A673 (cell line): ENCODE results near the gene MT2A.

ENCODE experiments used
- EZH2 ChIP-seq: fragments of 200-600 bp; sonication (generic); IDR thresholded peaks from 2 replicates; pipeline ENCODE4 v1.6.1; 2017; ENCODE audit warnings: borderline replicate concordance, low read depth, mild to moderate bottlenecking, mixed read lengths, antibody characterized with exemption, low read length; ENCODE audit not compliant: poor library complexity, severe bottlenecking
- TF ChIP-seq, protein P1 (sequence below): fragments of 300-800, 200-600 bp; sonication (generic); conservative IDR thresholded peaks from 2 replicates; pipeline ENCODE4 v1.5.1; 2017; ENCODE audit warnings: low read depth, mild to moderate bottlenecking, antibody characterized with exemption, low read length, moderate library complexity, mixed read lengths

DNA sequence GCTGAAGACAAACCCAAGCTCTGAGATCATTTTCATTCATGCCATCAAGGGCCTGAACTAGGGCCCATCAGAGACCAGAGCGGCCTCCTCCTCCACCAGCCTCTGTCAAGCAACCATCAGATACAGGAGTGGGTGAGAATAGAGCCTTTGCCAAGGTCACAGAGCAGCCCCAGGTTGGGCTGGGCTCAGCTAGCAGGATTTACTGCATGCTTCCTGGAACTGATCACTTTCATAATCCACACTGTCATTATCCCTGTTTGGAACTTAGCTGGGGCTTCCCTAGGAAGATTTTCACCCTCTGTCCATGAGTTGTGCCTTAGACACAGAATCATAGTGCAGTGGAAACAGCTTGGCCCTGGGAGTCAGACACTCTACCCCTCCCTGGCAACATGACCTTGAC, 38.4 kb upstream of the MT2A start:
- TF ChIP-seq, protein P1, sequence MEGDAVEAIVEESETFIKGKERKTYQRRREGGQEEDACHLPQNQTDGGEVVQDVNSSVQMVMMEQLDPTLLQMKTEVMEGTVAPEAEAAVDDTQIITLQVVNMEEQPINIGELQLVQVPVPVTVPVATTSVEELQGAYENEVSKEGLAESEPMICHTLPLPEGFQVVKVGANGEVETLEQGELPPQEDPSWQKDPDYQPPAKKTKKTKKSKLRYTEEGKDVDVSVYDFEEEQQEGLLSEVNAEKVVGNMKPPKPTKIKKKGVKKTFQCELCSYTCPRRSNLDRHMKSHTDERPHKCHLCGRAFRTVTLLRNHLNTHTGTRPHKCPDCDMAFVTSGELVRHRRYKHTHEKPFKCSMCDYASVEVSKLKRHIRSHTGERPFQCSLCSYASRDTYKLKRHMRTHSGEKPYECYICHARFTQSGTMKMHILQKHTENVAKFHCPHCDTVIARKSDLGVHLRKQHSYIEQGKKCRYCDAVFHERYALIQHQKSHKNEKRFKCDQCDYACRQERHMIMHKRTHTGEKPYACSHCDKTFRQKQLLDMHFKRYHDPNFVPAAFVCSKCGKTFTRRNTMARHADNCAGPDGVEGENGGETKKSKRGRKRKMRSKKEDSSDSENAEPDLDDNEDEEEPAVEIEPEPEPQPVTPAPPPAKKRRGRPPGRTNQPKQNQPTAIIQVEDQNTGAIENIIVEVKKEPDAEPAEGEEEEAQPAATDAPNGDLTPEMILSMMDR = no peak
- TF ChIP-seq EZH2 = no peak
